GM10847 (cell line): ENCODE measurements around the gene VWF.

Experiments used
- POLR2A ChIP-seq: IDR thresholded peaks from 2 replicates; pipeline ENCODE4 v1.6.1; 2011; ENCODE audit not compliant: insufficient read length; ENCODE audit errors: extremely low read depth

The VWF gene

GRCh38 chr12:6057700-6058099 is 66.8 kb downstream of the VWF start:
- no peak for TF ChIP-seq POLR2A

GRCh38 chr12:6056406-6057240 is 67.8 kb downstream of the VWF start:
- TF ChIP-seq POLR2A = no peak

GRCh38 chr12:6053541-6053940 is 70.9 kb downstream of the VWF start:
- no peak for TF ChIP-seq POLR2A

GRCh38 chr12:6052940-6053329 is 71.5 kb downstream of the VWF start:
- no peak for TF ChIP-seq POLR2A

- TF ChIP-seq POLR2A = no peak
Observed at GRCh38 chr12:6052206-6052939, 72.1 kb downstream of the VWF start.

GRCh38 chr12:6049992-6050391 is 74.5 kb downstream of the VWF start:
- TF ChIP-seq POLR2A = no peak

- no peak for TF ChIP-seq POLR2A
Observed at GRCh38 chr12:6049587-6049986, 74.9 kb downstream of the VWF start.

- TF ChIP-seq POLR2A = no peak
Observed at GRCh38 chr12:6047249-6048237, 76.9 kb downstream of the VWF start.

GRCh38 chr12:6046511-6047180 is 77.8 kb downstream of the VWF start:
- no peak for TF ChIP-seq POLR2A

- TF ChIP-seq POLR2A = no peak
Observed at GRCh38 chr12:6045438-6045837, 79.0 kb downstream of the VWF start.

- no peak for TF ChIP-seq POLR2A
Observed at GRCh38 chr12:6044082-6044481, 80.4 kb downstream of the VWF start.

GRCh38 chr12:6042446-6042845 is 82.0 kb downstream of the VWF start:
- TF ChIP-seq POLR2A = no peak

- TF ChIP-seq POLR2A = no peak
Observed at GRCh38 chr12:6041891-6042290, 82.6 kb downstream of the VWF start.

GRCh38 chr12:6040815-6041214 is 83.7 kb downstream of the VWF start:
- TF ChIP-seq POLR2A = no peak

GRCh38 chr12:6039894-6040601 is 84.4 kb downstream of the VWF start:
- no peak for TF ChIP-seq POLR2A

GRCh38 chr12:6038160-6038559 is 86.3 kb downstream of the VWF start:
- no peak for TF ChIP-seq POLR2A
